ENCODE measurements around the gene PLXNA1.

The PLXNA1 gene

GRCh38 chr3:127026036-127026435 lies 43.1 kb downstream of the PLXNA1 start:
- DNase-seq, result no peak

GRCh38 chr3:127026661-127027060 lies 43.7 kb downstream of the PLXNA1 start:
- DNase-seq, result no peak

- no peak for DNase-seq
Measured at GRCh38 chr3:127027061-127027735, 44.3 kb downstream of the PLXNA1 start.

- DNase-seq, result no peak
Measured at GRCh38 chr3:127027811-127028548, 45.1 kb downstream of the PLXNA1 start.

- DNase-seq, result no peak
Measured at GRCh38 chr3:127028781-127029657, 46.1 kb downstream of the PLXNA1 start.

- DNase-seq, result no peak
Measured at GRCh38 chr3:127029658-127030507, 47.0 kb downstream of the PLXNA1 start.

GRCh38 chr3:127030508-127031412 lies 47.8 kb downstream of the PLXNA1 start:
- DNase-seq, result no peak

- no peak for DNase-seq
Measured at GRCh38 chr3:127031413-127031810, 48.5 kb downstream of the PLXNA1 start.

GRCh38 chr3:127031845-127032244 lies 48.9 kb downstream of the PLXNA1 start:
- no peak for DNase-seq

GRCh38 chr3:127032296-127032990 lies 49.5 kb downstream of the PLXNA1 start:
- DNase-seq, result no peak
